Activated T-helper 2 cell treated with anti-CD3 and anti-CD28 coated beads, Interferon-gamma antibody, Interleukin-2, Interleukin-4, amounts not matched to agents 10 μg/mL and 5 μg/mL and 100 μg/mL, durations not matched to agents 14 hours and 24 hours and 36 hours (primary cell): ENCODE results near the gene KRTAP5-5. TPM values are rescaled to one million over a fixed set of nuclear protein-coding genes. Genes with fewer than 3 reads are reported as not detected.
A peak's percentile ranks its signal among the peaks of the same experiment; 100 is the strongest.

Experiments
- DNase-seq: peaks from one replicate; pipeline ENCODE4 v3.0.0; 2021; ENCODE audit warnings: low spot score
- H3K27ac Mint-ChIP-seq: one replicate; pipeline ENCODE4 v1.8.0; 2021; ENCODE audit warnings: mixed read lengths
- H3K27me3 Mint-ChIP-seq: one replicate; pipeline ENCODE4 v1.8.0; 2021; ENCODE audit warnings: low read depth, mixed read lengths
- H3K36me3 Mint-ChIP-seq: one replicate; pipeline ENCODE4 v1.8.0; 2021; ENCODE audit warnings: low read depth, mixed read lengths
- H3K4me1 Mint-ChIP-seq: one replicate; pipeline ENCODE4 v1.8.0; 2021; ENCODE audit warnings: low read depth, mixed read lengths
- H3K4me3 Mint-ChIP-seq: one replicate; pipeline ENCODE4 v1.8.0; 2021; ENCODE audit warnings: low read depth, mild to moderate bottlenecking, moderate library complexity, mixed read lengths
- H3K9me3 Mint-ChIP-seq: one replicate; pipeline ENCODE4 v1.8.0; 2021; ENCODE audit warnings: mixed read lengths
- intact Hi-C: fragments of 100-400 bp; cut with micrococcal nuclease; formaldehyde crosslinking; loops from one replicate; pipeline ENCODE4 v1.15.1; 2023
- total RNA-seq: library from RNA; stranded (reverse); gene quantifications from 2 replicates; pipeline ENCODE4 v1.2.3, GENCODE V29; 2022

KRTAP5-5 gene
- total RNA-seq, 1 donor from 2014 or later, result not detected

GRCh38 chr11:1623716-1624115, 5.9 kb upstream of the KRTAP5-5 start:
- Mint-ChIP-seq H3K36me3 (no peaks in the 10 kb centered on the region), H3K4me3 (no peak overlapping the region), H3K27me3 (no peaks in the 10 kb centered on the region), H3K9me3 (no peaks in the 10 kb centered on the region), H3K4me1 (peaks cover 3% of the 10 kb centered on the region), H3K27ac (no peak overlapping the region)
- intact Hi-C loops, result no loop called here
- no peak for DNase-seq

- no peaks in the 10 kb centered on the region for H3K4me1 Mint-ChIP-seq
- H3K36me3 Mint-ChIP-seq, result no peaks in the 10 kb centered on the region
- no peak overlapping the region for H3K4me3 Mint-ChIP-seq
- no peaks in the 10 kb centered on the region for H3K9me3 Mint-ChIP-seq
- no peak for DNase-seq
- no peak overlapping the region for H3K27ac Mint-ChIP-seq
- H3K27me3 Mint-ChIP-seq, result peaks cover 8% of the 10 kb centered on the region
- intact Hi-C loops, result no loop called here
Observed at GRCh38 chr11:1624621-1625020, 5.0 kb upstream of the KRTAP5-5 start.

GRCh38 chr11:1625541-1625940, 4.0 kb upstream of the KRTAP5-5 start:
- Mint-ChIP-seq H3K4me1 (no peaks in the 10 kb centered on the region), H3K36me3 (no peaks in the 10 kb centered on the region), H3K4me3 (no peak overlapping the region), H3K27ac (no peak overlapping the region), H3K27me3 (peaks cover 8% of the 10 kb centered on the region), H3K9me3 (no peaks in the 10 kb centered on the region)
- intact Hi-C loops, result no loop called here
- no peak for DNase-seq

GRCh38 chr11:1628506-1629325, 859 bp upstream of the KRTAP5-5 start:
- no peaks in the 10 kb centered on the region for H3K4me1 Mint-ChIP-seq
- no peak overlapping the region for H3K4me3 Mint-ChIP-seq
- H3K36me3 Mint-ChIP-seq, result no peaks in the 10 kb centered on the region
- intact Hi-C loops, result no loop called here
- H3K9me3 Mint-ChIP-seq, result no peaks in the 10 kb centered on the region
- DNase-seq, result peak; percentile 44
- peaks cover 14% of the 10 kb centered on the region for H3K27me3 Mint-ChIP-seq
- H3K27ac Mint-ChIP-seq, result no peak overlapping the region

DNA sequence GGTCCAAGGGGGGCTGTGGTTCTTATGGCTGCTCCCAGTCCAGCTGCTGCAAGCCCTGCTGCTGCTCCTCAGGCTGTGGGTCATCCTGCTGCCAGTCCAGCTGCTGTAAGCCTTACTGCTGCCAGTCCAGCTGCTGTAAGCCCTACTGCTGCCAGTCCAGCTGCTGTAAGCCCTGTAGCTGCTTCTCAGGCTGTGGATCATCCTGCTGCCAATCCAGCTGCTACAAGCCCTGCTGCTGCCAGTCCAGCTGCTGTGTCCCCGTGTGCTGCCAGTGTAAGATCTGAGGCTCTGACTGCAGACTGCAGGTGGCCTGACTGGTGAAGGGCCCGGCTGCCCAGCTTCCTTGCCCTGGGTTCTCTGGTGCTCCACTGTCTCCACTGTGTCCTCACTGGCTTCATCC, 696 bp downstream of the KRTAP5-5 start:
- Mint-ChIP-seq H3K4me1 (no peaks in the 10 kb centered on the region), H3K4me3 (no peak overlapping the region)

DNA sequence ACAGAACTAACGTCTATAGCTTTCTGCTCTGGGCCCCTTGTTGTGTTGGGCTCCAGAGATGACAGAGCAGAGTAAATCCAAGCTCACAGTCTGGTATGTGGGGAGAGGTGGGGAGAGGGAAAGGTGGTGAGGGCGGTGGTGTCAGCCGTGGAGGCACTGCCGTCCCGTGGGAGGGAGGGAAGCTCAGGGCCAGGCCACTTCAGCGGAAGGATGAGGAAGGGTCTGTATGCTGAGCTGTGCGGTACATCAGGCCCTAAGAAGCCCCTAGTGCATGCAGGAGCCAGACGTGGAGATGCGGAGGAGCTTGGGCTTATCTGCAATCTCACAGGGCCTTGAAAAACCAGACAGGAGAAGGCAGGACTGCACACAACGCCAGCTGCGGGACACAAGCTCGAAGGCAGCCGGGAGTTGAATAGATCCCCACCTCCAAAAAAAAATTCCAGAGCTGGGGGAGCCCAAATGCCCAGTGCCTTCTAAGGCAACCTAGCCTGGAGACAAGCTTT, 1.5 kb downstream of the KRTAP5-5 start:
- DNase-seq, result no peak
- Mint-ChIP-seq H3K27ac (no peak overlapping the region), H3K36me3 (no peaks in the 10 kb centered on the region), H3K27me3 (peaks cover 18% of the 10 kb centered on the region), H3K9me3 (no peaks in the 10 kb centered on the region), H3K4me1 (no peaks in the 10 kb centered on the region), H3K4me3 (no peak overlapping the region)
- intact Hi-C loops, result no loop called here

More for the DNA sequence above, 696 bp downstream of the KRTAP5-5 start:
- intact Hi-C loops, result no loop called here
- Mint-ChIP-seq H3K36me3 (no peaks in the 10 kb centered on the region), H3K27me3 (peaks cover 14% of the 10 kb centered on the region), H3K27ac (no peak overlapping the region), H3K9me3 (no peaks in the 10 kb centered on the region)
- DNase-seq, result no peak

DNA sequence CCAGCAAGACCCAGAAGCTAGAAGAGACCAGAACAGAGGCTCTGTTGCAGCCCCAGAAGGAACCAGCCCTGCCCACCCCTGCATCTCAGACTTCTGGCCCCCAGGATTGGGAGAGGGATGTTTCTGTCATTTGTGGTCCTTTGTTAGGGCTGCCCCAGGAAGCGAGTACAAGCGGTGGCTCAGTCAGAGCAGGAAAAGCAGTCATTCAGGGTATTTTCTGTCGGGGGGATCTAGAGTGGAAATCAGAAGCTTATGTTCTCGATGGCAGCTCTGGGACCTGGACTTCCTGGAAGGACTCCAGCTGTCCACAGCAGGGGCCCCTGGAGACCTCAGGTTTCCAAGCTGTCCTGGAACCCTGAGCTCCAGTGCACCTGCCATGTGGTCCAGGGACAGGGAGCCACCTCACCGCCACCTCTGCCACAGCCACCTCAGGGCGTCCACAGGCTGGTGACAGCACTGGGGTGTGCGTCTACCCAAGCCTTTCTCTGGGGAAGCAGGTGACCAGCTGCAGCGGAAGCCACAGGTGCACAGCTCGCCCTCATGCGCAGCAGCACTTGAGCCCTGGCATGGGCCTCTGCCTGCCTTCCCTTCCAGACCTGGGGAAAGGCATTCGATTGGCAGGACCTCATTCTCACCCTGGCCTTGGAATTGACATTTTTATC, 2.6 kb downstream of the KRTAP5-5 start:
- Mint-ChIP-seq H3K9me3 (no peaks in the 10 kb centered on the region), H3K27me3 (peaks cover 18% of the 10 kb centered on the region), H3K4me3 (no peak overlapping the region), H3K4me1 (no peaks in the 10 kb centered on the region), H3K27ac (no peak overlapping the region), H3K36me3 (no peaks in the 10 kb centered on the region)
- intact Hi-C loops, result no loop called here
- DNase-seq, result no peak

DNA sequence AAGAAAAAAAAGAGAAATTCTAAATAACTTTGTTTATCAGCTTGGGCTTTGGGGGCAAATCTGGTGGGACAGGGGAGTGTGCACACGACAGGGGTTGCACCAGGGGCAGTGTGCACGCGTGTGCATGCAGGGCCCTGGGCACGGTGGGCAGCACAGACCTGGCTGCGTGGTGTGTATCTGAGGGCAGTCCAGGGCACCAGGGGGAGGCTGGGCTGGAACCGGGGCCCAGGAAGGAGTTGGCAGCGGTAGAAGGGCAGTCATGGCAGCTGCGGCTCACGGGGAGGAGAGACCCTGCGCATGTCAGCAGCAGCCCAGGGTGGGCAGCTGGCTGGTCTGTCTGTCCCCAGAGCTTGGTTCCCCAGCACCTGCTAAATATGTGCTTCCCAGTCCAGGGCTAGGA, 4.3 kb downstream of the KRTAP5-5 start:
- no peak for DNase-seq
- Mint-ChIP-seq H3K27ac (no peak overlapping the region), H3K4me3 (no peak overlapping the region), H3K36me3 (no peaks in the 10 kb centered on the region), H3K27me3 (peaks cover 17% of the 10 kb centered on the region), H3K9me3 (no peaks in the 10 kb centered on the region), H3K4me1 (no peaks in the 10 kb centered on the region)
- intact Hi-C loops, result no loop called here

DNA sequence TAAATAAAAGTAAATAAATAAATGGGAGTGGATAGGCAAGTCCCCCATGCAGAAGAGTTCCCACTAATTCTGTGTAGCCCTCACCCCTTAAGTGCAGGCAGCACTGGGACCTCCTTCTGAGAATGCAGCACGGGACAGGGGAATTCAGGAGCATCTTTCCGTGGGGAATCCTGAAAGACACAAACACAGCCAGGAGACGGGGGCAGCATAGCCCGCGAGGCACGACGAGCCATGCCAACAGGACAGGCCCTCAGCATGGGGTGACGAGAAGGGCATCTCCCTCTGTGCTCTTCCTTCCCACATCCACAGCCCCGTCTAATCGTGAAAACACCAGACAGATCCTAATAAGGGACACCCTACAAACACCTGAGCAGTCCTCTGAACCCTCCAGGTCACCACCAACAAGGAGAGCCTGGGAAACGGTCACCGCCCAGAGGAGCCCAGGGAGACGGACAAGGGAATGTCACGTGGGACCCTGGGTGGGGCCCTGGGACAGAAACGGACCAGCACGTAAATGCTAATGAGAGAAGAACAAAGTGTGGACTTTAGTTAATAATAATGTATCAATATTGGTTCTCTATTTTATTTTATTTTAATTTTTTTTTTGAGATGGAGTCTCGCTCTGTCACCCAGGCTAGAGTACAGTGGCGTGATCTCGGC, 6.8 kb downstream of the KRTAP5-5 start:
- Mint-ChIP-seq H3K36me3 (no peaks in the 10 kb centered on the region), H3K4me1 (peaks cover 2% of the 10 kb centered on the region), H3K27ac (no peak overlapping the region), H3K27me3 (peaks cover 10% of the 10 kb centered on the region), H3K4me3 (no peak overlapping the region), H3K9me3 (no peaks in the 10 kb centered on the region)
- intact Hi-C loops, result no loop called here
- no peak for DNase-seq

GRCh38 chr11:1637628-1638027, 8.1 kb downstream of the KRTAP5-5 start:
- peaks cover 2% of the 10 kb centered on the region for H3K4me1 Mint-ChIP-seq
- H3K27ac Mint-ChIP-seq, result no peak overlapping the region
- intact Hi-C loops, result no loop called here
- no peak overlapping the region for H3K4me3 Mint-ChIP-seq
- no peaks in the 10 kb centered on the region for H3K9me3 Mint-ChIP-seq
- peaks cover 7% of the 10 kb centered on the region for H3K27me3 Mint-ChIP-seq
- no peak for DNase-seq
- no peaks in the 10 kb centered on the region for H3K36me3 Mint-ChIP-seq

- no peaks in the 10 kb centered on the region for H3K9me3 Mint-ChIP-seq
- H3K27me3 Mint-ChIP-seq, result peaks cover 7% of the 10 kb centered on the region
- H3K27ac Mint-ChIP-seq, result no peak overlapping the region
- H3K4me1 Mint-ChIP-seq, result peaks cover 2% of the 10 kb centered on the region
- no peak overlapping the region for H3K4me3 Mint-ChIP-seq
- no peaks in the 10 kb centered on the region for H3K36me3 Mint-ChIP-seq
- intact Hi-C loops, result no loop called here
- no peak for DNase-seq
Observed at GRCh38 chr11:1638344-1638743, 8.8 kb downstream of the KRTAP5-5 start.

DNA sequence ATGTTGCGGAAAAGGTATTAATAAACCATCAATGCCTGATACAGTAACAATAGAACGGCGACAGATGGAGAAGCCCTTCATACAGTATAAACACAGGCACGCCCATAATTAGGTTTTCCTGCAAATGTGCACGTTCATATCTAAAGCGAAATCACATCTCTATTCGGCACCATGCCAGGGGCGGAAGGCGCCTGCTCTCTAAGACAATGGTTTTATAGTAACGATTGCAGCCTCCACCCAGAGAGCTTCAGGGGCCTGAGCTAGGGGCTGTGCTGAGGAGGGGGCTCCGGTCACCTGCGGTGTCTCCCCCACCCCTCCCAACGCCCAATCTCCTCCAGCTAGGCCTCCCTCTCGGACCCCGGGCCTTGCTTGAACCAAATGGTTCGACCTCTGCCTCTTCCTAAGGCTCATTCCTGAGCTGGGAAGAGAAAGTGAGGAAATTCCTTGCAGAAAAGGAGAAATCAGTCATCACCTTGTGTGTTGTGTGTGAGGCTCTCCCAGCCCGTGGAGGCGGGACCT, 9.6 kb downstream of the KRTAP5-5 start:
- H3K36me3 Mint-ChIP-seq, result no peaks in the 10 kb centered on the region
- H3K27me3 Mint-ChIP-seq, result peaks cover 7% of the 10 kb centered on the region
- H3K4me3 Mint-ChIP-seq, result no peak overlapping the region
- peaks cover 2% of the 10 kb centered on the region for H3K4me1 Mint-ChIP-seq
- H3K27ac Mint-ChIP-seq, result no peak overlapping the region
- no peak for DNase-seq
- intact Hi-C loops, result no loop called here
- H3K9me3 Mint-ChIP-seq, result no peaks in the 10 kb centered on the region

GRCh38 chr11:1639666-1640065, 10.1 kb downstream of the KRTAP5-5 start:
- H3K27ac Mint-ChIP-seq, result no peak overlapping the region

More at GRCh38 chr11:1639666-1640065, 10.1 kb downstream of the KRTAP5-5 start:
- H3K4me3 Mint-ChIP-seq, result no peak overlapping the region
- DNase-seq, result no peak
- H3K36me3 Mint-ChIP-seq, result no peaks in the 10 kb centered on the region
- no peaks in the 10 kb centered on the region for H3K9me3 Mint-ChIP-seq
- peaks cover 7% of the 10 kb centered on the region for H3K27me3 Mint-ChIP-seq
- H3K4me1 Mint-ChIP-seq, result peaks cover 2% of the 10 kb centered on the region
- intact Hi-C loops, result no loop called here
